ENCODE measurements around the gene CEBPG.

Gene CEBPG

GRCh38 chr19:33405553-33406461 is 32.3 kb downstream of the CEBPG start:
- DNase-seq (ENCODE audit: low read depth in 2 of 2) = no peak

GRCh38 chr19:33406521-33407139 is 33.1 kb downstream of the CEBPG start:
- DNase-seq (ENCODE audit: low read depth in 2 of 2) = peak; percentile 65 to 75

GRCh38 chr19:33407140-33407551 is 33.6 kb downstream of the CEBPG start:
- DNase-seq (ENCODE audit: low read depth in 2 of 2) = no peak

- no peak for DNase-seq (ENCODE audit: low read depth in 2 of 2)
These were observed 34.2 kb downstream of the CEBPG start for GRCh38 chr19:33407716-33408115.

GRCh38 chr19:33408116-33408515 is 34.6 kb downstream of the CEBPG start:
- no peak for DNase-seq (ENCODE audit: low read depth in 2 of 2)

GRCh38 chr19:33408538-33409434 is 35.3 kb downstream of the CEBPG start:
- no peak for DNase-seq (ENCODE audit: low read depth in 2 of 2)

GRCh38 chr19:33409906-33410685 is 36.6 kb downstream of the CEBPG start:
- DNase-seq (ENCODE audit: low read depth in 2 of 2) = no peak

GRCh38 chr19:33410915-33411401 is 37.4 kb downstream of the CEBPG start:
- DNase-seq (ENCODE audit: low read depth in 2 of 2) = no peak

GRCh38 chr19:33411621-33412180 is 38.2 kb downstream of the CEBPG start:
- DNase-seq (ENCODE audit: low read depth in 2 of 2) = no peak

GRCh38 chr19:33412601-33413425 is 39.3 kb downstream of the CEBPG start:
- no peak for DNase-seq (ENCODE audit: low read depth in 2 of 2)

- no peak for DNase-seq (ENCODE audit: low read depth in 2 of 2)
These were observed 39.9 kb downstream of the CEBPG start for GRCh38 chr19:33413426-33413725.

- no peak for DNase-seq (ENCODE audit: low read depth in 2 of 2)
These were observed 40.6 kb downstream of the CEBPG start for GRCh38 chr19:33413868-33414666.

GRCh38 chr19:33414667-33415605 is 41.4 kb downstream of the CEBPG start:
- no peak for DNase-seq (ENCODE audit: low read depth in 2 of 2)

GRCh38 chr19:33416307-33417215 is 43.1 kb downstream of the CEBPG start:
- DNase-seq (ENCODE audit: low read depth in 2 of 2) = peak; percentile 40 to 67

GRCh38 chr19:33417751-33418150 is 44.2 kb downstream of the CEBPG start:
- DNase-seq (ENCODE audit: low read depth in 2 of 2) = no peak

- no peak for DNase-seq (ENCODE audit: low read depth in 2 of 2)
These were observed 45.0 kb downstream of the CEBPG start for GRCh38 chr19:33418461-33418860.

Measured in activated CD4-positive, alpha-beta T cell treated with anti-CD3 and anti-CD28 coated beads for 24 hours (primary cell).